IPS-11a (cell line): ENCODE results near the gene RAD51B.
"Not testable (repeated sequence)": the region's sequence is repeated elsewhere in the genome, so short reads cannot be mapped to it uniquely, and the experiment has no call there.

Source experiments
- H3K4me3 ChIP-seq: one replicate; pipeline ENCODE4 v1.5.1; 2013; ENCODE audit warnings: low read depth, low read length, control low read depth

The RAD51B gene

DNA sequence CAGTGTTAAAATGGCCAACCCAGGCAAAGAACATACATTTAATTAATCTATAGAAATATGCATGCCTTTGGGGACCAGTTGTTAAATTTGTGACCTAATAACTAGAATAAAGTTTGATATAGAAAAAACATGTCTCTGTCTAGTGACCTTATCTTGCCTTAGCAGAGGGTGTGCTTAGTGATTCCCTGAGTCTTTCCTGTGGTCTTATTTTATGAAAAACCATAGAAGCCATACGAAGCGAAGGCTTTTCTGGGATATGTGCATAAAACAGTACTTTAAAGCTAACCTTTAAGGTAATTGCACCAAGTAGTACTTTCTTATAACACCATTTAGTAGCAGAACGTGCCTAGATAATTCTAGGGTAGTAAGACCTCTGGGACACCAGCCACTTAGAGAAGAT, 593.9 kb downstream of the RAD51B start:
- H3K4me3 ChIP-seq = no peak overlapping the region

DNA sequence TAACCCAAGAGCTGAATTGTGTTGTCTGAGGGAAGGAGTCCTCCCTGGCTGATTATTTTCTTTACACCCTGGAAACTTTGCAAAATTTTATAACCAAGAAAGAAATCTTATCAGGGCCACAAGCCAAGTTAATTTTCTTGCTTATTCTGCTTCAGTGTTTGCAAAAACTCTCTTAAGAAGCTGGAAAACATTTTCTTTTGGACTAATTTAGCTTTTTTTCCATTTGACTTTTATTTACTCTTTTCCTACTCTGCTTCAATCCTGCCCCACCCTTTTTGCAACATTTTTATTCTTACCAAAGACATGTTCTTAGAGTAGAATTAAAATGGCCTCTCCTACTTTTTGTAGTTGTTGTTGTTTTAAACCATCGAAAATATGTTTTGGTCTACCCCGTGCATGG, 594.5 kb downstream of the RAD51B start:
- H3K4me3 ChIP-seq = no peak overlapping the region

DNA sequence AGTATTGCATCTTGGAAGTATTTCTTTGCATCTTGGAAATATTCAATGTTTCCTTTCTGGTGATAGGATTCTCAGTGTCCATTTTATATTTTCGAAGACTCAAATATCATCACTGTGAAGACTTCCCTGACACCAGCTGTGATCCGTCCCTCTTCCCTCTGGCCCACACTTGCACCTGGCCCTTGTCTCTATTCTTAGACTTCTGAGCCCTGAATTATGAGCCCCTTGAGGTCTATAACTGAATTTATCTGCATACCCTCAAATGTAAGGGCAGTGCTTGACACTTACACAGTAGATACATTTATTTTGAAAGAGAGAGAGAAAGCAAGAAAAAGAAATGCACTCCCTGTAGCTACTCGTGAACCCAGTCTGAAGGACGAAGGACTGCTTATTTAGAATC, 596.6 kb downstream of the RAD51B start:
- no peak overlapping the region for H3K4me3 ChIP-seq

DNA sequence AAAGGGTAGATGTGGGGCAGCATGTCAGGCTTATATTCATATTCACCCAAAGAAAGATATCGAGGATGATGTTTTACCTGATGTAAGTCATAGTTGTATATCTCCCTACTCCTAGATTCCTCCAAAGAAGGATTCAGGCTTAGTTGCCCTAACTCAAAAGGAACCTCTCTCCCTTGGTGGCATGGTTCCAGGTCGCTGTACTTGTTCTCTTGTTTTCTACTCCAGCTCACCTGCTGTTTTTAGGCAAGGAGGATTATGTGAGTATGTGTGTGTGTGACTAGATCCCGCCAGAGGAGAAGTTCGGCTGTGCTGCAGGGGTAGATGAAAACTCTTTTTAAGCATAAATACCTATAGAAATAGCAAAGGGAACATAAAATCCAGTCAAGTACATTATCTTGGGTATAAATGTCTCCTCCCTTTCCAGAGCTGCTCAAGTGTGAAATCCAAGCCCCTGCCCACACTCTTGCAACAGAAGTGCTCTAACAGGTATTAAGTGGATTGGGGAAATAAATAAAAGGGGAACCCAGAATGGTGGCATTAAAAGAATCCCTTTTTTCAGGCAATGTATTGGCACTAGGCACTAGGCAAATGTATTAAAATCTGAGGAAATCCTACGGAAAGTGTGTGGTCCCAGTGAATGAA, 597.6 kb downstream of the RAD51B start:
- H3K4me3 ChIP-seq = no peak overlapping the region

DNA sequence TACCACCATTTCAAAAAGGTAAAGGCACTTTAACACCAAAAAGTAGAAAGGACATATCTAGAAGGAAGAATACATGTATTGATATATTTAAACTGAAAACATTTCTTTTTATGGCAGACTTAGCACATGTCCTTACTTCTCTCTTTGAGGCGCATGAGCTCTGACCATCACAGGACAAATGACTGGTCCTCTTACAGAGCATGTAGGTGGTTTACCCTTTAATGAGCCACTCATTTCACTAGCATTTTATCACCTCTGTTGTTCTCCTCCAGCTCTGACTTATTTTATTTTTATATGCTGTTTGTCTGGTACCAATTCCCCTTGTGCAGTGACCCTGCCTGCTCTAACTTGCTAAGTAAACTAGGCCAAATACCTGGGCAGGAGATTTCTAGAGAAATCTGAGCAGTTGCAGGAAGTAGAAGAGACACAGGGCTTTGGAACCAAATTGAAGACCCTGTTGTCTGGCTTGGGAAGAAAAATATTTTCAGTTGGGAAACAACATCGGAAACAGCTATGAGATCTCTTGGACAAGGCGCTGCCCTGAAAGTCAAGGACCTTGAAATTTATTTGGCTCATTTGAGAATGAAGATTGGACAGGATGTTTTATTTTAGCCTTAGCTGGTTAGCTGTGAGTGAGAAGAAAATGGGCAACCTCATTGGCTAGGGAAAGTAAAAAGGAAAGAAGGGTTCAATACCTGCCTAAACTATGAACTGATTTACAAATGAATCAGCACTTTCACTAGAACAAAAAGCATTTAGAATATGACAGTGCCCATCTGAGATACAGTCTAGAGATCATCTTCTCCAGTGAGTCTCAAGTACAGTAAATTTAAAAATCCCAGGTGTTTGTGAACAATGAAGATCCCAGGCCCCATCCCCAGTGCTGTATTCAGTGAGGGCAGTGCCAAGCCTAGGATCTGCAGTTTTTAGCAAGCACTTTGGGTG, 598.9 kb downstream of the RAD51B start:
- no peak overlapping the region for H3K4me3 ChIP-seq

DNA sequence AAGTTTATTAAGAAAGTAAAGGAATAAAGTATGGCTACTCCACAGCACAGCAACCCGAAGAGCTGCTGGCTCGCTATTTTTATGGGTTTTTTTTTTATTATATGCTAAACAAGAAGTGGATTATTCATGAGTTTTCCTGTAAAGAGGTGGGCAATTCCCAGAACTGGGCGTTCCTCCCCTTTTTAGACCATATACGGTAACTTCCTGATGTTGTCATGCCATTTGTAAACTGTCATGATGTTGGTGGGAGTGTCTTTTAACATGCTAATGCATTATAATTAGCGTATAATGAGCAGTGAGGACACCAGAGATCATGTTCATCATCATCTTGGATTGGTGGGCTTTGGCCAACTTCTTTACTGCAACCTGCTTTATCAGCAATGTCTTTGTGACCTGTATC, 600.8 kb downstream of the RAD51B start:
- no peak overlapping the region for H3K4me3 ChIP-seq

DNA sequence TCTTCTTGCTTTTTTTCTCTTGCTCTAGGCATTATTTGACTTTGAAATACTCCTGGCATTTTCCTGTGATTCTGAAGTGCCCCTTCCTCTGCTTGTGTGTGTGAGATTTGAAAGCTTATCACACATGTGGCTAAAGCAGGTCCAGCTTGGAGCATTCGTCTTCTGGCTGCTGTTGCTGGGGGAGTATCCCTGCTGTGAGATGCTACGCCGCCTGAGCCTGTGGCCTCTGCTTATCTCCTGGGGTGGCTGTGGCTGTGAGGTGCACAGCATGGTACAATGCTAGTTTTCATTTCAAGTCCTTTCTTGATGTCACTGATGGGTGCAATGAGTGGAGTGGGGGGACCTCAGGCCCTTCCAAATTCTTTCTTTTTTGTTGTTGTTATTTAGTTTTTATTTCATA, 601.5 kb downstream of the RAD51B start:
- H3K4me3 ChIP-seq = no peak overlapping the region

DNA sequence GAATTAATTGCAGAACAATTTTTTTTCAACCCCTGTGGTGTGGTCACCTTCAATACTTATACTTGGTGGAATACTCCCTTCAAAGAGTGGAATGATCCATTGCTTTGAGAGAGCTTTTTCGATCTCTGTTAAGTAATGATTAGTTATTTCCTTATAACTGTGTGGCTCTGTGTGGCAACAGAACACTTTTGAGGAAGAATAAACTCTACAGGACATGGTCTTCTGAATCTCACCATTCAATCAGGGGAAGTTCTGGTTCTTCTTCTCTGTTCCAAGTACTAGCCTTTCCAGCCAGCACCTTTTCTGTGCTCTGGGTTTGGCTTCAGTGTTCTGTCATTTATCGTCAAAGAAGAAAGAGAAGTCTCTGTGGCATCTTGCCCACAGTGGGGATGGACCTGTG, 604.1 kb downstream of the RAD51B start:
- no peak overlapping the region for H3K4me3 ChIP-seq

DNA sequence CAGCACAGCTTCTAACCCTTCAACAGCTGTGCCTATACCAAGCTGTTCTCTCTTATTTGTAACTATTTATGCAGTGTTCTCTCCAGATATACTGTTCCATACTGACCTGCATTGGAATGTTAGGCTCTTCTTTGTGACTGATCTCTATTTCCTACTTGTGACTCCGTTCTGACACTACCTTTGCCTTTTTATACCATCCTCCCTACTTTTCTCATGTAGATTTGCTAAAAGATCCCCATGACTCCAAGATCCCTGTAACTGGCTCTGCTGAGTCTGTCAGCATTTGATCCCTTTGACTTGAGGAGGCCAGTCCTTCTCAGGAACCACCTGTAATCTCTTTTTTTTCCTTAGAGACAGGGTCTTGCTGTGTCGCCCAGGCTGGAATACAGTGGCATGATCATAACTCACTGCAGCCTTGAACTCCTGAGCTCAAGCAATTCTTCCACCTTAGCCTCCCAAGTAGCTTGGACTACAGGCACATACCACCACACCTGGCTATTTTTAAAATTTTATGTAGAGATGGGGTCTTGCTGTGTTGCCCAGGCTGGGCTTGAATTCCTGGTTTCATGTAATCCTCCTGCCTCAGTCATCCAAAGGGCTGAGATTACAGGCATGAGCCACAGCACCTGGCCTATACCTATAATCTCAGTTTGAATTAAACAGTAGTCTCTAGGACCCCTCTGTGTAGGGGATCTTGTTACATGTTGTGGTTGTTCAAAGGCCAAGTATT, 605.0 kb downstream of the RAD51B start:
- no peak overlapping the region for H3K4me3 ChIP-seq

DNA sequence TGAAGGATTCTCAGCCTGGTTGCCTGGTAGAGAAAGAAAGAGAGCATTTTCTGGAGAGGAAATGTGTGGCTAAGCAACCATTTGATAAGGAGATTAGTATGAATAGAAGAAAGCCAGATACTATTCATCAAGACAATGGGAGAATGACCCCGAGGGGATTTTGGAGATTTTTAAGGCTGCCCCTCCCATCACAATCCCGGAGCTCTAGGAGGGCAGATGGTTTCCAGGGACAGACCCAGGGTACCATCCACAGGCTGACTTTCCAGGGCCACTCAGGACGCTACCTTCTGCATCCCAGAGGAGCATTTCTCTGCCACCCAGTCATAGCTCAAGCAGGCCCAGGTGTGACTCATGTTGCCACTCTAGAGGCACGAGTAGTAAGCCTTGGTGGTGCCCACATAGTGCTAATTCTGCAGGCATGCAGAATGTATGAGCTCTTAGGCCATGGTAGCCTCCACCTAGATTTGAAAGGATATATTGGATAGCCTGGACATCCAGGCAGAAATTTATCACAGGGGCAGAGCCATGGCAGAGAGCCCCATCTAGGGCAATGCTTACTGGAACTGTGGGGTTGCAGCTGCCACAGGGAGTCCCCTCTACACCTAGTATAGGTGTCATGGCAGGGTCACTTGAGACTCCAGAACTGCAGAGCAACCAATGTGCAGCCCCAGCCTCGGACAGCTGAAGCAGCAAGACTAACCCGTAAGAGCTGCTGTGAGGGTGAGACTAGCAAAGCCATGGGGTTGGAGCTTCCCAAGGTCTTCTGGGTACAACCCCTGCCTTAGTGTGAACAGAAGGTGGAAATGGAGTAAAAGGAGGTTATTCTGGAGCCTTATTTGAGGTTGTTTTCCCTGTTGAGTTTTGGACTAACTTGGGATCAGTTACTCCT, 607.3 kb downstream of the RAD51B start:
- no peak overlapping the region for H3K4me3 ChIP-seq

DNA sequence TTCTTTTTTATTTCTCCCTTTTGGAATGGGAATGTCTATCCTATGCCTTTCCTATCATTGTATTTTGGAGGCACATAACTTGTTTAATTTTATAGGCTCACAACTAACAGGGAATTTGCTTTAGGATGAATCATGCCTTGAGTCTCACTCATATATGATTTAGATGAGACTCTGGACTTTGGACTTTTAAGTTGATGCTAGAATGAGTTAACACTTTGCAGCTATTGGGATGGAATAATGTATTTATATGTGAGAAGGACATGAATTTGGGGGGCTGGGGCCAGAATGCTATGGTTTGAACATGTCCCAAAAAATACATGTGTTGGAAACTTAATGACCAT, 607.9 kb downstream of the RAD51B start:
- no peak overlapping the region for H3K4me3 ChIP-seq

DNA sequence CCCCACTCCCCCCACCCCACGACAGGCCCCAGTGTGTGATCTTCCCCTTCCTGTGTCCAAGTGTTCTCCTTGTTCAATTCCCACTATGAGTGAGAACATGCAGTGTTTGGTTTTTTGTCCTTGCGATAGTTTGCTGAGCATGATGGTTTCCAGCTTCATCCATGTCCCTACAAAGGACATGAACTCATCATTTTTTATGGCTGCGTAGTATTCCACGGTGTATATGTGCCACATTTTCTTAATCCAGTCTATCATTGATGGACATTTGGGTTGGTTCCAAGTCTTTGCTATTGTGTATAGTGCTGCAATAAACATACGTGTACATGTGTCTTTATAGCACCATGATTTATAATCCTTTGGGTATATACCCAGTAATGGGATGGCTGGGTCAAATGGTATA, 609.3 kb downstream of the RAD51B start:
- H3K4me3 ChIP-seq = not testable (repeated sequence)

DNA sequence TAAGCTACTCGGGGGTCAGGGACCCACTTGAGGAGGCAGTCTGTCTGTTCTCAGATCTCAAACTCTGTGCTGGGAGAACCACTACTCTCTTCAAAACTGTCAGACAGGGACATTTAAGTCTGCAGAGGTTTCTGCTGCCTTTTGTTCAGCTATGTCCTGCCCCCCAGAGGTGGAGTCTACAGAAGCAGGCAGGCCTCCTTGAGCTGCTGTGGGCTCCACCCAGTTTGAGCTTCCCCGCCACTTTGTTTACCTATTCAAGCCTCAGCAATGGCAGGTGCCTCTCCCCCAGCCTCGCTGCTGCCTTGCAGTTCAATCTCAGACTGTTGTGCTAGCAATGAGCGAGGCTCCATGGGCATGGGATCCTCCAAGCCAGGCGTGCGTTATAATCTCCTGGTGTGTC, 614.6 kb downstream of the RAD51B start:
- not testable (repeated sequence) for H3K4me3 ChIP-seq

DNA sequence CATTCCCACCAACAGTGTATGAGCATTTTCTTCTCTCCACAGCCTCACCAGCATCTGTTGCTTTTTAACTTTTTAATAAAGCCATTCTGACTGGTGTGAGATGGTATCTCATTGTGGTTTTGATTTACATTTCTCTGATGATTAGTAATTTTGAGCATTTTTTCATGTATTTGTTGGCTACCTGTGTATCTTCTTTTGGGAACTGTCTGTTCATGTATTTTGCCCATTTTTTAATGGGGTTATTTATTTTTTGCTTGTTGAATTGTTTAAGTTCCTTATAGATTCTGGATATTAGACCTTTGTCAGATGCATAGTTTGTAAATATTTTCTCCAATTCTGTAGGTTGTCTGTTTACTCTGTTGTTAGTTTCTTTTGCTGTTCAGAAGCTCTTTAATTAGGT, 616.1 kb downstream of the RAD51B start:
- not testable (repeated sequence) for H3K4me3 ChIP-seq

DNA sequence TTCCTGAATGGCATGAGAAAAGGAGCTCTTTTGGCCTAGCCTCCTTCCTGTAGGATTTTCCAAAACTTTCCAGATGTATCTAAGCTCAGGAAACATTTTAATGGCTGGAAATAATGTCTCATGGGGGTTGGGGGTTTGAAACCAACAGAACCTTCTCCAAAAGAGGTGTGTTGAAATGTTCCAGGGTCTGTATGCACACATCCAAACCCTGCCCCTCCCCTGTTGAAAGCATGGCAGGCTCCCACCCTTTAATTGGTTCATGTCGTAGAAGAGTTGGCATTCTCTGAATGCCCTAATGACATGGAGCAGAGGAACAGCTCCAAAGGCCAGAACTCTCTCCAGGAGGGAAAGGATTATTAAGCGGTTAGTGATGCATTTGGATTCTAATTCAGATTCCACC, 620.1 kb downstream of the RAD51B start:
- H3K4me3 ChIP-seq = no peak overlapping the region

DNA sequence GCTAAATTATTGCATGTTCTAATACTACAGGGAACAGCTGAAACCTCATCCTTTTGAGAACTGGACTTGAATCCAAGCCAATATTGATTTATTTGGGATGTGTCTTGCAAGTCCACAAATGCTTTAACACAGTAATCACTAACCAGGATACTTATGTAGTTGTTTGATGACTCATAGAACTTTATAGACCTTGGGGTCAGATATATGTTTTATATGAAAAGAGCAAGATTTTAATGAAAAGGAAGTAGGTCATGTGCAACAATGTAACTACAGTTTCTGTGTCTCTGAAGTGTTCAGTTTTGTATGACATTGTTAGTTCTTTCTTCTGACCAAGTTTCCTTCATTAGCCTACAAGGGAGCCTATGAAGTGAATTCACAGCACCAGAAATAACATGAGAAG, 621.2 kb downstream of the RAD51B start:
- no peak overlapping the region for H3K4me3 ChIP-seq

DNA sequence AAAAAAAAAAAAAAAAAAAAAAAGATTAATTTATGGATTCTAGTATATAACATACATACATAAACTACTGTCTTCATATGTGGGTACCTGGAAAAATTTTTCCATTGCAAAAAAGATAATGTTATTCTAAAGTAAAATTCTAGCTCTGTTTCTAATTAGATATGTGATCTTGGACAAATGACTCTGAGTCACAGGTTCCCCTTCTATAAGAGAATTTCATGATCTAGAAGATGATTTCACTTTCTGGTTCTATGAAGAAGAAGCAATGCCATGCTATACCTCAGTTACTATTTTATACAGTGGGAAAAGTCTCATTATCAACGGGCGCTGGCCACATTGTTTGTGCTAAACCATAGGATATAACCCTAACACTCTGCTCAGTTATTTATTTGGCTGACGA, 622.0 kb downstream of the RAD51B start:
- no peak overlapping the region for H3K4me3 ChIP-seq

DNA sequence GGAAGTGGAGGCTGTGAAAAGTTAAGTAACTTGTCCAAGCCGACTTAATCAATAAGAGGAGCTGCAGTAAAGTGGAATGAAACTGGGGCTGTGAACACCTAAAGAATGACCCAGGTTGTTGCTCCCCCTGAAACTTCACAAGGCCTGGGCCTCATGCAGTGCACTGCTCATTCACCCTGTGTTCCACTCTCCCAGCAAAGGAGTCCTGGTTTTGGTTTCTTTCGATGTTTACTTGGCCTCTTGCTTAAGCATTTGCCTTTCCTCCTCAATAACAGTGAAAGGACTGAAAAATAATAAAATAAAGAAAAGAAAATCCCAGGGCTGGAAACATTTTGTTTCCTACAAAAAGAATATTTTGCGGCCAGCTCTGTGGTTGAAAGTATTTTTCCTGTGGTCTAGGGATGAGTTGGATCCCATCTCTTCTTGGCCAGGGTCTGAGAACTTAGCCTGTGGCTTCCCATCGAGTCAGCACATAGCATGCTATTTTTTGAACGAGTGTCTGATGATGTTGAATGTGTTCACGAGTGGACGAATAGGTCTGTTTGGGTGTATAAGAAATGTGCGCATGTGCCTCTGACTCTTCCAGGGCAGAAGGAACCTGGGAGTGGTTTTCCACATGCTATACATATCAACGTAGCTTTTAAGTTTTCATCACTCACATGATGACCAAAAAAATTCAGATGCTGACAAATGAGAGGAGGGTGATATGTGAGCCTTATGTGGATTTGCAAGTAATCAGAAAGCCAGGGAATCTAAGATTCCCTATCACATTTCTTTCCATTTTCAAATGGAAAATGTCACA, 623.5 kb downstream of the RAD51B start:
- H3K4me3 ChIP-seq = no peak overlapping the region

DNA sequence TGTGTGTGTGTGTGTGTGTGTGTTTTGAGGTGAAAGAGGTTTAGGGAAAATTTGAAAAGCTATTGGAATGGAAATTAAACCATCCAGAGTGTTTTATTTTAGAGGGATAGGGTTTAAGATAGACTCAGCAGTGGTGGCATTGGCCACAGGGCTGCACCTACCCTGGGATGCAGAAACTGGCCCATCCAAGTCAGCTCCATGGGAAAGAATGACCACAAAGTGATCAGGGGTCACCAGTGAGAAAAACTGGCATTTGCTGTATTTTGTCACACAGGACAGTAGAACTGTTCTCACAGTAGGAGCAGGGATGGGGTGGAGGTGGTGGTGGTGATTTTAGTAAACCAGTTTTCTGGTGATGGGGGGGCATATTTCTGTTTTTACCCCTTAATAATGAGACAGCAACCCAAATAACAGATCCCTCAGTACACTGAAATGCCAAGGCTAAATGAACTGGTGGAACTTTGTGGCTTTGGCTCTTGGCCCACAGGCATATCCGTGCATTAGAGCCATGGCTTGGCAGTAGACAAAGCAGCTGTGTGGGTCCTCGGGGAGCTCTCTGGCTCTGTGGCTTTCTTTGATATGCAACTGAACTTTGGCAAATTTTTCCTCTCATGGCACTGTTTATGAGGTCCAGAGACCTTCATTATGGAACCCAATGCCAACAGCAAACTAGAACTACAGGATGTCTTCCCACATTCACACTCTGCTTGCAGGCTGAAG, 625.0 kb downstream of the RAD51B start:
- H3K4me3 ChIP-seq = no peak overlapping the region
